Sigmoid colon (tissue), 4 donors: ENCODE measurements around the gene TBXA2R.

Source experiments
- POLR2A ChIP-seq, 2 donors: fragments of 450-650 bp; IDR thresholded peaks; one replicate each; pipeline ENCODE4 v1.6.1; 2016; ENCODE audit warnings: antibody characterized with exemption in 2 of 2, mild to moderate bottlenecking in 2 of 2, moderate library complexity in 2 of 2
- POLR2AphosphoS5 ChIP-seq, 4 donors: sonication (generic); formaldehyde crosslinking; IDR thresholded peaks; one replicate each; pipeline ENCODE4 v1.6.1; 2017; ENCODE audit warnings: antibody characterized with exemption in 4 of 4
- TF ChIP-seq, protein P1 (sequence below), 4 experiments: fragments of 450-650 bp in 3 of 4; fragments of 200-600 bp in 1 of 4; IDR thresholded peaks; one replicate each; pipeline ENCODE4 v1.5.1; 2016 to 2019; ENCODE audit warnings: antibody characterized with exemption in 4 of 4, mild to moderate bottlenecking in 3 of 4, moderate library complexity in 2 of 4

DNA sequence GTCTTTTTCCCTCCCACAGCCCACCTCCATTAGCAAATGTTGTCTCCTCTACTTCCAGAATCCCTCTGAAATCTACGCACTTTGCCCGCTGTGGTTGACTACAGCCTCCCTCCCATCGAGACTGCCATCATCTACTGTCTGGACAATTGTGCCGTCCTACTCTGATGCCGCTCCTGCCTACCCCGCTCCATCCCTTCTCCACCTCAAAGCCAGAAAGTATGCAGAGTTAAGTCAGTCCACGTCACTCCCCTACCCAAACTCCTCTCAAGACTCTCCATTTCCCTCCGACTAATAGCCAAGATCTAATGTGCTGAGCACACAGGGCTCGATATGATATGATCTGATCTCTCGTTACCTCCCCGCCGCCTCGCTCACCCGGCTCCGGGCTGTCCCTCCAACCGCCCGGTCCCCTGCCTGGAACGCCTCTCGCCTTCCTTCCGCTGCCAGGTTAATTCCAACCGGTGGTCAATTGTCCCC is 19.4 kb upstream of the TBXA2R start:
- TF ChIP-seq, protein P1, sequence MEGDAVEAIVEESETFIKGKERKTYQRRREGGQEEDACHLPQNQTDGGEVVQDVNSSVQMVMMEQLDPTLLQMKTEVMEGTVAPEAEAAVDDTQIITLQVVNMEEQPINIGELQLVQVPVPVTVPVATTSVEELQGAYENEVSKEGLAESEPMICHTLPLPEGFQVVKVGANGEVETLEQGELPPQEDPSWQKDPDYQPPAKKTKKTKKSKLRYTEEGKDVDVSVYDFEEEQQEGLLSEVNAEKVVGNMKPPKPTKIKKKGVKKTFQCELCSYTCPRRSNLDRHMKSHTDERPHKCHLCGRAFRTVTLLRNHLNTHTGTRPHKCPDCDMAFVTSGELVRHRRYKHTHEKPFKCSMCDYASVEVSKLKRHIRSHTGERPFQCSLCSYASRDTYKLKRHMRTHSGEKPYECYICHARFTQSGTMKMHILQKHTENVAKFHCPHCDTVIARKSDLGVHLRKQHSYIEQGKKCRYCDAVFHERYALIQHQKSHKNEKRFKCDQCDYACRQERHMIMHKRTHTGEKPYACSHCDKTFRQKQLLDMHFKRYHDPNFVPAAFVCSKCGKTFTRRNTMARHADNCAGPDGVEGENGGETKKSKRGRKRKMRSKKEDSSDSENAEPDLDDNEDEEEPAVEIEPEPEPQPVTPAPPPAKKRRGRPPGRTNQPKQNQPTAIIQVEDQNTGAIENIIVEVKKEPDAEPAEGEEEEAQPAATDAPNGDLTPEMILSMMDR (IDR thresholded peaks at IDR 0.05): no peak
- TF ChIP-seq POLR2A (IDR thresholded peaks at IDR 0.05): no peak
- TF ChIP-seq POLR2AphosphoS5 (IDR thresholded peaks at IDR 0.05): no peak
